DMS153 (cell line): ENCODE data around the gene NR2C2.

Source experiments
- DNase-seq: peaks from one replicate; lab custom pipeline; 2025; lab: John Stamatoyannopoulos, UW

NR2C2 gene

DNA sequence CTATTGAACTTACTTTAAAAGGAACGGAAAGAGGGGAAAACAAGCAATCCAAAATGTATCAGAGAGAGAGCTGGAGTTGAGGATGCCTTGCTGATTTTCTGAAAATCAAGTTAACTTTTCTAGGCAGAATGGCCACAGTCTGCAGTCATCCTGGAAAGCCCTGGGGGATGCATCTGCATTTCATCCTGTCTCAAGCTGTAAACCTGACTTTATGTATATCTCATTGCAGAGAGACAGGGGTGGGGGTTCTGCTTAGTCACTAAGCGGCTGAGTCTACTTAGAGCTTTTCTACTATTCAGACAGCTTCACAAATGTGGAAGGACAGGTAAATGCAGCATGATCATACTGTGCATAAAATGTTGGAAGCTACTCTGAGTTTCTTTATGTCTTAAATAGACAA is 76.3 kb downstream of the NR2C2 start:
- no peak for DNase-seq

DNA sequence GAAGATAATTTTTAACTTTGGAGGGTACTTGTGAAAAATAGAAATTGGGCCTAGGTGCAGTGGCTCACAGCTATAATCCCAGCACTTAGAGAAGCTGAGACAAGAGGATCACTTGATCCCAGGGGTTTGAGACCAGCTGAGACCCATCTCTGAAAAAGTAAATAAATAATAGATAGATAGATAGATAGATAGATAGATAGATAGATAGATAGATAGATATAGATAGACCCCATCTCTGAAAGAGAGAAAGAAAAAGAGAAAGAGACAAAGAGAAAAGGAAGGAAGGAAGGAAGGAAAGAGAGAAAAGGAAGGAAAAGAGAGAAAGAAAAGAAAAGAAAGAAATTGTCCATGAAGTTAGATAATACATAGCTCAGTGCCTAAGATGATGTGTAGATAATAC is 82.2 kb downstream of the NR2C2 start:
- no peak for DNase-seq

GRCh38 chr3:15032650-15033049 is 85.3 kb downstream of the NR2C2 start:
- no peak for DNase-seq

DNA sequence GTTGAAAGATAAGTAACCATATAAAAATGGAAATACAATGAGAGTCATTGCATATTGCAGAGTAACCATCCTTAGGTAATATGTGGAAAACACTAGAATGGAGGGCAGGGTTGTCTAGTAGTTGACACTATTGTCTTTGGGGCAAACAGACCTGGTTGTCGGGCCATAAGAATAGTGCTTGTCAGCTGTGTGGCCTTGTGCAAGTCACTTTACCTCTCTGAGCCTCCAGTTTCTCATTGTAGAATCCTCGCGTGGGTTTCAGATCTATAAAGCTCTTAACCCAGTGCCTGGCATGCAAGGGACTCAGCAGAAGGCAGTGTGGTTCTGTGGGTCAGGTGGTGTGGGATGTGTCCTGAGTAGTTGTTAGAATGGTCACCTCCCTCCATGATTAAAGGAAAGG is 85.7 kb downstream of the NR2C2 start:
- no peak for DNase-seq

DNA sequence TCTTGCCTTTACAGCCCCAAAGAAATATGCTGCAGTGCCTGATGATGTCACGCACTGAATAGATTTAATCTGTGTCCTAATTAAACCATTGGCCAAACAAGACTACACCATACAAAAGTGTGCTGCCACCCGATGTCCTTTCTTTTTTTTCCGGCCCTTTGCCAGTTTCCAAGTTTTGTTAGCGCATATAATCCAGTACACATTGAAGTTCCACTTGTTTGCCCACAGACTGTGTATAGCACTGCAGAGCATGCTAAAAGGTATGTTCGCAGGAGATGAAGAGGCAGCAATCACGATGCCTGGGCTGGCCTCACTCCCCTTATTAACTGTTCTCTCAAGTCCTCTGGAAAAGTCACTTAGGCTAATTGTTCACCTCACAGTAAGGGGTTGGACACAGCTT is 90.9 kb downstream of the NR2C2 start:
- no peak for DNase-seq

- no peak for DNase-seq
Observed at GRCh38 chr3:15040844-15041243, 93.5 kb downstream of the NR2C2 start.

GRCh38 chr3:15041950-15042349 is 94.6 kb downstream of the NR2C2 start:
- no peak for DNase-seq

DNA sequence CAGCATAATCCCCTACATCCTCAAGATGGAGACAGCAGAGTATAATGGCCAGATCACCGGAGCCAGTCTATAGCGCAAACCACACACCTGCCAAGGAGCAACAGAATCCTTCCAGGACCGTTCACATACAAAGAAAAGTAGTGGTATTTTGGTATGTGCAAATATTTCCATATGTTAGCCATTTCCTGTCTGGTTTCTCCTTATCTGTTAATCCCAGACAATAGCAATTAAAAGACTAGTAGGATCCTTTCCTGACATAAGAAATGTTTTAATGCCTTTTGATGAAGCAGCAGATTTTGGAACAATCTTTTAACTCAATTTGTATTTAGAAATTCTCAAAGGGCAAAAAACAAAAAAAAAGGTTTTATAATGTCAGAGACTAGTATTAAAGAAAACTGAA is 95.6 kb downstream of the NR2C2 start:
- DNase-seq = no peak

GRCh38 chr3:15043408-15044171 is 96.2 kb downstream of the NR2C2 start:
- DNase-seq = no peak

GRCh38 chr3:15044326-15044725 is 96.9 kb downstream of the NR2C2 start:
- DNase-seq = no peak

- no peak for DNase-seq
Observed at GRCh38 chr3:15045667-15046066, 98.3 kb downstream of the NR2C2 start.

DNA sequence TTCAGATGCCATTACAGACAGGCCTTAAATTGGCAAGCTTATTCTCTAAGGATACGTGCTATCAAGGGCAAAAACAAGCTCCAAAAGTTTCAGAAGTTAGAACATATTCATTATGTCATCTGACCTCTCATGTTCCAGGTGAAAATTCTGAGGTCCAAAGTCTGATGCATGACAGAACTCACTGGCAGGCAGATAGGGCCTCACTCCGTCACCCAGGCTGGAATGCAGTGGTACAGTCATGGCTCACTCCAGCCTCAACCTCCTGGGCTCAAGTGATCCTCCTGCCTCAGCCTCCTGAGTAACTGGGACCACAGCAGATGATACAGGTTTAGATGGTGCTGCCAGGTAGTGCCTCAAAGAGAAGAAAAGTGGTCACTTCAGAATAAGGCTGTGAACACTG is 102.2 kb downstream of the NR2C2 start:
- no peak for DNase-seq

GRCh38 chr3:15050405-15051092 is 103.2 kb downstream of the NR2C2 start:
- DNase-seq = no peak

- peak; percentile 2 for DNase-seq
Observed at GRCh38 chr3:15051531-15051930, 104.1 kb downstream of the NR2C2 start.

DNA sequence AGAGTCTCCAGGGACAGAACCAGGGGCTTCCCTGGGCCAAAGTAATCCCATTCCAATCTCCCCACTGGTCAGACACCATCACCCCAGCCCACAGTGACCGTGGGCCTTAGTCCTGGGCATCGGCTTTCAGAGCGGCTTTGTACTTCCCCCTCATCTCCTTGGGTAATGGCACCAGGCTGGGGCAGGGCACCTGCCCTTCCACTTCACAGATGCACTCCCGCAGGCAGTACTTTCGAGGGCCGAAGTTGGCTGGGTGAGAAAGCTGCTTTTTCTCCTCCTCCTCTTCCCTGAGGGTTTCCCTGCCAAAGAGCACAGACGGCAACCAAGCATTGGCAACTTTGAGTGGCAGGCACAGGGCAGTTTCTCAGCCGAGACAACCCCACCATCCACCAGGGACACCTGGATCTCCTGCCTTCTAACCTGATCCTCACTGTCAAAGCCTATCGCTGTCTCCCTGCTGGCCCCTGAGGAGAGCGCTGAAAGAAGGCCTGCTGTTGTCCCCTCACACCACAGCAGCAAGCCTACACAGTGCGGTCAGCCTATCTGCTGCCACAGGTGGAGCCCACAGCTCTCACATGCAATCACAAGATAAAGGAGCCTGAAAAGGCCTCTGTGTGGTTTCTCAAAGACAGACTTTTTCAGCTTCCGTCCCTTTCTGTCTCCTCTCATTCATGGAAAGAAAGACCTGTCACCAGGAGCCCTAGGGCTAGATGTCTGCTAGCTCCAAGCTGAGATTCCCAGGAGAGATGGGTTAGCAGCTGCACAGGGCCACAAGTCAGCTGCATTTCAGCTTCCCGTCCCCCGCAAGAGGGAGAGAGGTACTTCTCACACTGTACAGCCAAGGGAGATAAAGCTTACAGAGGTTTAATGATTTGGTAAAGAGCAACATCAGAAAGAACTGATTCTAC is 105.2 kb downstream of the NR2C2 start:
- DNase-seq = no peak

GRCh38 chr3:15053541-15053940 is 106.2 kb downstream of the NR2C2 start:
- DNase-seq = no peak

DNA sequence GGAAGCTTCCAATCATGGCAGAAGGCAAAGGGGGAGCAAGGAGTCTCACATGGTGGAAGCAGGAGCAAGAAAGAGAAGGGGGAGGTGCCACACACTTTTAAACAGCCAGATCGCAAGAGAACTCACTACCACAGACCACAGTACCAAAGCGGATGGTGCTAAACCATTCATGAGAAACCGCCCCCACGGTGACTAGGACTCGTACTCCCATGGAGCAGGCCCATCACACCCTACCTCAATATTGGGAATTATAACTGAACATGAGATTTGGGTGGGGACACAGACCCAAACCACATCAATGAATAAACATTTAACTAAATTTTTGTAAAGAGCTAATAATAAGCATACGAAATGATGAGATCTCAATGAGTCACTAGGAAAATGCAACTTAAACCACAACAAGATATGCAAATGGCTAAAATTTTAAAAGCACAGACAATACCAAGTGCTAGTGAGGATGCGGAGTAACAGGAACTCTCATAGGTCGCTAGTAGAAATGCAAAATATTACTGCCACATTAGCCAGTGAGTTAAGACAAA is 107.7 kb downstream of the NR2C2 start:
- no peak for DNase-seq

DNA sequence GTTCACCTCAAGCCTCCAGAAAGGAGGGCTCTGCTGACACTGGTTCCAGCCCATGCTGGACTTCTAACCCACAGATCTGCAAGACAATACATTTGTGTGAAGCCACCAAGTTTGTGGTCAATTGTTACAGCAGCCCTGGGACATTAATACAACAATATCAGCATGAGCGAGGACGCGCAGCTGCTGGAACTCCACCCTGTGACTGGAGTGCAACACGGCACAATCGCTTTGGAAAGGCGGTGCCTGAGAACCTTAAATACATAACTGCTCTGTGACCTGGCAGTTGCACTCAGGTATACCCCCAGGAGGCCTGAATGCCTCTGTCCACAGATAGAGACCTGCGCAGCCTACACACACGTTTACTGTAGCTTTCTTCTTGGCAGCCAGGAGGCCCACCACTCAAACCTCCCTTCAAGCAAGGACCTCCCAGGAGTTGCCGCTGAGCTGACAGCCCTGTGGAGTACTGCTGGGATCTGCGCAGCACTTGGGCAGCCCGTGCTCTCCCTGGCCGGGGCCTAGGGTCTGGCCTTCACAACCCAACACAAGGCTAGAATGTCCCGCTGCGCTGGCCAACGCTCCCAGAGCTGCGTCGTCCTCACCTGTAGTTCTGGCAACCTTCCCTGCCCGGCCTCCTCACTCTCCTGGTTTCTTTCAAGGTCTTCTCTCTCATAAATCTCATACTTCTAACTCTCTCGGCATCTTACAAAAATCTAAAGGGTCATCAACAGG is 109.5 kb downstream of the NR2C2 start:
- DNase-seq = no peak

DNA sequence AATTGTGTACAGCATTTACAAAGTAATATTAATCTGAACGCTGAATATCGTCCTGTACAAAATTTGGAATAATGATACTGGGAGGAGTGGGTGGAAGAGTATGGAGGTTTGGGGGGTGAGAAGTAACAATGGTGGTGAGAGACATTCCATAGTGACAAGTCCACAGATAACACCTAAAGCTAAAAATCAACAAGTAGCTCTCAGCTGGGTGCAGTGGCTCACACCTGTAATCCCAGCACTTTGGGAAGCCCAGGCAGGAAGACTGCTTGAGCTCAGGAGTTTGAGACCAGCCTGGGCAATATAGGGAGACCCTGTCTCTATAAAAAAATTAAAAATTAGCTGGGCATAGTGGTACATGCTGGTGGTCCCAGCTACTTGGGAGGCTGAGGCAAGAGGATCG is 112.6 kb downstream of the NR2C2 start:
- no peak for DNase-seq

- no peak for DNase-seq
Observed at GRCh38 chr3:15063238-15063637, 115.9 kb downstream of the NR2C2 start.

GRCh38 chr3:15063656-15064286 is 116.4 kb downstream of the NR2C2 start:
- no peak for DNase-seq
